Measurements from ENCODE around the gene DUSP22. TPM values are rescaled to one million over a fixed set of nuclear protein-coding genes. Genes with fewer than 3 reads are reported as not detected.

DUSP22 gene
- polyA plus RNA-seq, 2 of the 4 experiments (the other 2 are of a cell fraction) = 6.2 to 11.3 TPM

DNA sequence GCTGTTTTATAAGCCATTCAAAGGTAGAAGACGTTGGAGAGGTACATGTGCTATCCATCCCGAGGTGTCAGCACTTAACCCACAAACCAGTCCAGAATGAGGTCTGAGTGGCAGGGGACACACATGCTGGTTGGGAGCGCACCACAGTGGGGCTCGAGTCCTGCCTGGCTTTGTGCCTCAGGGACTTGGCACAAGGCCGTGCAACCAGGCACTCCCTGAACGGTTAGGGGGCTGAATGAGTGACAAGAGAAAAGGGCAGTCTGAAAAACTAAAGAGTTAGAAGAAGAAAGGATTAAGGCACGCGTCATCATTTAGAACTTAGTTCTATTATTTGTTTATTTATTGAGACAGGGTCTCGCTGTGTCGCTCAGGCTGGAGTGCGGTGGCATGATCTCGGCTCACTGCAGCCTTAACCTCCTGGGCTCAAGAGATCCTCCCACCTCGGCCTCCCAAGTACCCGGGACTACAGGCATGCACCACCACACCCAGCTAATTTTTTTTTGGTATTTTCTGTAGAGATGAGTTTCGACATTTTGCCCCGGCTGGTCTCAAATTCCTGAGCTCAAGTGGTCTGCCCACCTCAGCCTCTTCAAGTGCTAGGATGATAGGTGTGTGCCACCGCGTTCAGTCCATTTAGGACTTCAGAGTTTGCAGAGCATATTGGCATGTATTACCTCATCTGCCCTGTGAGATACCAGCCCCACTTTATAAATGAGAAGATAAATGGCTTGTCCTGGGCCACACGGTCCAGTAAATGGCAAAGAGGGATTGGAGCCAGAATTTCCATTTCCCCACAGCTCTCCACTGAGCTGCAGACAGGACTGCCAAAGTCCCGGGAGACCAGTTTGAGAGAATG, 51.9 kb downstream of the DUSP22 start:
- ATAC-seq = no peak
- ChIA-PET CTCF (no interaction called here), POLR2A (no interaction called here)
- Histone ChIP-seq H3K27ac (no peak overlapping the region), H3K4me1 (no peaks in the 10 kb centered on the region), H3K4me2 (no peak overlapping the region), H3K9me3 (no peaks in the 10 kb centered on the region), H3K4me3 (no peak overlapping the region)
- TF ChIP-seq NR3C1 (IDR thresholded peaks at IDR 0.05) (no peak), POLR2A (IDR thresholded peaks at IDR 0.05; ENCODE audit: low read length) (no peak), BCL3 (IDR thresholded peaks at IDR 0.05) (no peak), EHF (CRISPR knock-in tag; IDR thresholded peaks at IDR 0.05) (no peak)
- TF ChIP-seq, protein P1, sequence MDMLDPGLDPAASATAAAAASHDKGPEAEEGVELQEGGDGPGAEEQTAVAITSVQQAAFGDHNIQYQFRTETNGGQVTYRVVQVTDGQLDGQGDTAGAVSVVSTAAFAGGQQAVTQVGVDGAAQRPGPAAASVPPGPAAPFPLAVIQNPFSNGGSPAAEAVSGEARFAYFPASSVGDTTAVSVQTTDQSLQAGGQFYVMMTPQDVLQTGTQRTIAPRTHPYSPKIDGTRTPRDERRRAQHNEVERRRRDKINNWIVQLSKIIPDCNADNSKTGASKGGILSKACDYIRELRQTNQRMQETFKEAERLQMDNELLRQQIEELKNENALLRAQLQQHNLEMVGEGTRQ (IDR thresholded peaks at IDR 0.05) = no peak
- whole genome bisulfite sequencing (ENCODE audit: missing lambda C conversion rate) = 89% methylated on average over 20 of the region's 20 CpGs
- no peak for DNase-seq (ENCODE audit: low read depth in 1 of 2, low spot score in 1 of 2)
- no peak for FAIRE-seq

GRCh38 chr6:344816-345340, 52.6 kb downstream of the DUSP22 start:
- ATAC-seq (no peak), DNase-seq (ENCODE audit: low read depth in 1 of 2, low spot score in 1 of 2) (no peak), FAIRE-seq (no peak)
- Histone ChIP-seq H3K9me3 (no peaks in the 10 kb centered on the region), H3K27ac (no peak overlapping the region), H3K4me2 (no peak overlapping the region), H3K4me1 (no peaks in the 10 kb centered on the region), H3K4me3 (no peak overlapping the region)
- ChIA-PET CTCF (no interaction called here), POLR2A (no interaction called here)
- WGBS (ENCODE audit: missing lambda C conversion rate) = 84% methylated on average over 7 of the region's 8 CpGs
- TF ChIP-seq HMGXB4 (CRISPR knock-in tag; IDR thresholded peaks at IDR 0.05; ENCODE audit: borderline replicate concordance) = no peak
- TF ChIP-seq SREBF2 (IDR thresholded peaks at IDR 0.05) = no peak
- TF ChIP-seq ELK1 (IDR thresholded peaks at IDR 0.05; ENCODE audit: low read depth, low read length) = no peak
- no peak for TF ChIP-seq BHLHE40 (IDR thresholded peaks at IDR 0.05; ENCODE audit: low read depth, low read length)
- TF ChIP-seq, protein P2, sequence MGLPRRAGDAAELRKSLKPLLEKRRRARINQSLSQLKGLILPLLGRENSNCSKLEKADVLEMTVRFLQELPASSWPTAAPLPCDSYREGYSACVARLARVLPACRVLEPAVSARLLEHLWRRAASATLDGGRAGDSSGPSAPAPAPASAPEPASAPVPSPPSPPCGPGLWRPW (IDR thresholded peaks at IDR 0.05) = no peak

DNA sequence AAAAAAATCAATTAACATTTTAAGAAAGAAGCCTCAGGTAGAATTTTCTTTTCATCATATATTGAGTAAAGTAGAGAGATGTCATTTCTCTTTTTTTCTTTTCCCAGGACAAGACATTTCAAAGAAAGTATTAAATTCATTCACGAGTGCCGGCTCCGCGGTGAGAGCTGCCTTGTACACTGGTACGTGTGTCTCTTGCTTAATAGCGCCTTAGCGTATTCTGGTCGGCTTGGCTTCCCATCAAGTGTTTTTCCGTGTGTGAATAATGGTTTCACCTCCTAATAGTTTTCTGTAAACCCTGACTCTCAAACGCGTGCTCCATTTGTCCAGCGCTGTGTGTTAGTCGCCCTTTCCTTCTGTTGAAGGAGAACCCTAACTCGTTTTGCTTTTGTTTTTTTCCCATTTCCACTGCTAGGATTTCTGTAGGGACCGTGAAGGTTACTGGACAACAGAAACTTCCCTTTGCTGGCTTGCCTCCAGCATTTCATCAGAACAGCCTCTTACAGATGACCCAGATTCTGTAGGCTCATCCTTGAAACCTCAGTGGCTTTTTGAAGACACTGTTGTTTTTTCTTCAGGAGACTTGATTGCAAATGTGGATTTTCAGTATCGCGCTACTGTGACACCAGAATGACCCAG, 53.6 kb downstream of the DUSP22 start:
- 90% methylated on average over 17 of the region's 17 CpGs for WGBS (ENCODE audit: missing lambda C conversion rate)
- DNase-seq (ENCODE audit: low read depth in 1 of 2, low spot score in 1 of 2) (no peak), FAIRE-seq (no peak), ATAC-seq (no peak)
- H3K4me1 ChIP-seq = no peaks in the 10 kb centered on the region
- CTCF ChIA-PET = no interaction called here
- H3K27ac ChIP-seq = no peak overlapping the region
- H3K9me3 ChIP-seq = no peaks in the 10 kb centered on the region
- no peak overlapping the region for H3K4me3 ChIP-seq
- POLR2A ChIA-PET = no interaction called here
- H3K4me2 ChIP-seq = no peak overlapping the region
- TF ChIP-seq MAX (IDR thresholded peaks at IDR 0.05) (no peak), CHD4 (IDR thresholded peaks at IDR 0.05; ENCODE audit: borderline replicate concordance) (no peak), ATOH8 (CRISPR knock-in tag; IDR thresholded peaks at IDR 0.05; ENCODE audit: low read depth) (no peak), PHF8 (IDR thresholded peaks at IDR 0.05; ENCODE audit: borderline replicate concordance, low read depth) (no peak), RARB (CRISPR knock-in tag; IDR thresholded peaks at IDR 0.05) (no peak), POLR2A (IDR thresholded peaks at IDR 0.05; ENCODE audit: low read length) (no peak), HOXB13 (CRISPR knock-in tag; IDR thresholded peaks at IDR 0.05; ENCODE audit: low read depth) (no peak), MAZ (IDR thresholded peaks at IDR 0.05; ENCODE audit: borderline replicate concordance, low read depth, low read length) (no peak), ZC3H11A (IDR thresholded peaks at IDR 0.05) (no peak), HMGXB4 (CRISPR knock-in tag; IDR thresholded peaks at IDR 0.05; ENCODE audit: borderline replicate concordance) (no peak), FOXS1 (CRISPR knock-in tag; IDR thresholded peaks at IDR 0.05) (no peak), FOSL2 (IDR thresholded peaks at IDR 0.05) (no peak), FOSL2 (CRISPR knock-in tag; IDR thresholded peaks at IDR 0.05) (no peak), ZSCAN20 (CRISPR knock-in tag; IDR thresholded peaks at IDR 0.05) (no peak), CHD2 (IDR thresholded peaks at IDR 0.05; ENCODE audit: low read length, partially characterized antibody) (no peak)
